IMR-90 (cell line): ENCODE measurements around the gene SLC18A3. TPM values are rescaled to one million over a fixed set of nuclear protein-coding genes. Genes with fewer than 3 reads are reported as not detected.
A peak's percentile ranks its signal among the peaks of the same experiment; 100 is the strongest.

ENCODE experiments used
- ATAC-seq: fragments of 200-7000 bp; cut with Tn5 transposase; 2 replicates; pipeline ENCODE4 v1.9.1; 2020; ENCODE audit warnings: low read depth, mild to moderate bottlenecking, moderate library complexity
- BruUV-seq: library from RNA; stranded (reverse); fragments of 400-500 nt; replicated peaks from 2 replicates; lab custom pipeline; 2021; lab: Mats Ljungman, UMichigan
- CTCF ChIA-PET: fragments of 300-600 bp; formaldehyde crosslinking; extraction: SDS; loops from one replicate; lab custom pipeline; 2021; ENCODE audit warnings: antibody characterized with exemption; lab: Yijun Ruan, JAX
- POLR2A ChIA-PET: fragments of 300-600 bp; sonication (Branson Sonifier 250); formaldehyde crosslinking; loops from one replicate; lab custom pipeline; 2022; ENCODE audit warnings: antibody characterized with exemption; ENCODE audit not compliant: unreplicated experiment; lab: Charles Lee
- DNase-seq: peaks from one replicate; pipeline ENCODE4 v3.0.0; 2013
- H2AFZ ChIP-seq: replicated peaks from 2 replicates; pipeline ENCODE3; 2013; ENCODE audit warnings: low read length, mild to moderate bottlenecking; ENCODE audit not compliant: poor library complexity
- H2AK5ac ChIP-seq: 2 replicates; pipeline ENCODE4 v1.6.1; 2013; ENCODE audit warnings: low read depth, low read length, inconsistent platforms
- H2AK9ac ChIP-seq: replicated peaks from 2 replicates; pipeline ENCODE3; 2013; ENCODE audit warnings: mild to moderate bottlenecking, low read depth, low read length, moderate library complexity; ENCODE audit not compliant: poor library complexity
- H2BK120ac ChIP-seq: 2 replicates; pipeline ENCODE4 v1.6.1; 2013; ENCODE audit warnings: low read depth, low read length, inconsistent platforms
- H2BK15ac ChIP-seq: 3 replicates; pipeline ENCODE4 v1.6.1; 2013; ENCODE audit warnings: low read depth, low read length, inconsistent platforms
- H2BK20ac ChIP-seq: 2 replicates; pipeline ENCODE4 v1.6.1; 2013; ENCODE audit warnings: low read depth, mild to moderate bottlenecking, inconsistent platforms, low read length, moderate library complexity
- H2BK5ac ChIP-seq: 2 replicates; pipeline ENCODE4 v1.6.1; 2013; ENCODE audit warnings: mild to moderate bottlenecking, low read depth, low read length, inconsistent platforms; ENCODE audit not compliant: poor library complexity, severe bottlenecking
- H3K14ac ChIP-seq: replicated peaks from 2 replicates; pipeline ENCODE4 v1.6.1; 2013; ENCODE audit warnings: low read depth, low read length, inconsistent platforms
- H3K18ac ChIP-seq: 2 replicates; pipeline ENCODE4 v1.6.1; 2013; ENCODE audit warnings: low read depth, low read length, control low read depth
- H3K23ac ChIP-seq: 2 replicates; pipeline ENCODE4 v1.6.1; 2013; ENCODE audit warnings: low read depth, low read length, inconsistent platforms
- H3K27ac ChIP-seq: 2 replicates; pipeline ENCODE4 v1.5.1; 2013; ENCODE audit warnings: mild to moderate bottlenecking, control low read depth, low read length; ENCODE audit not compliant: insufficient read depth
- H3K27me3 ChIP-seq: 2 replicates; pipeline ENCODE4 v1.6.1; 2013; ENCODE audit warnings: low read length; ENCODE audit not compliant: control insufficient read depth, insufficient read depth
- H3K36me3 ChIP-seq: 2 replicates; pipeline ENCODE4 v1.6.1; 2013; ENCODE audit warnings: low read length, mixed read lengths; ENCODE audit not compliant: control insufficient read depth, insufficient read depth
- H3K4ac ChIP-seq: 2 replicates; pipeline ENCODE4 v1.6.1; 2013; ENCODE audit warnings: low read depth, low read length, inconsistent platforms
- H3K4me1 ChIP-seq: 2 replicates; pipeline ENCODE4 v1.6.1; 2013; ENCODE audit warnings: low read length, mixed read lengths; ENCODE audit not compliant: control insufficient read depth, insufficient read depth
- H3K4me2 ChIP-seq: 2 replicates; pipeline ENCODE4 v1.6.1; 2013; ENCODE audit warnings: low read depth, mild to moderate bottlenecking, control low read depth, low read length, moderate library complexity
- H3K4me3 ChIP-seq: 2 replicates; pipeline ENCODE4 v1.5.1; 2013; ENCODE audit warnings: low read depth, mild to moderate bottlenecking, control low read depth, low read length, moderate library complexity; ENCODE audit not compliant: insufficient read depth
- H3K56ac ChIP-seq: 2 replicates; pipeline ENCODE4 v1.6.1; 2013; ENCODE audit warnings: low read length, inconsistent platforms; ENCODE audit not compliant: insufficient read depth; ENCODE audit errors: extremely low read depth
- H3K79me1 ChIP-seq, 2 experiments: 2 replicates each; pipeline ENCODE4 v1.6.1; 2013; ENCODE audit warnings: low read length in 2 of 2, inconsistent platforms in 1 of 2, low read depth in 1 of 2
- H3K9ac ChIP-seq: 2 replicates; pipeline ENCODE4 v1.6.1; 2013; ENCODE audit warnings: low read depth, low read length, control low read depth
- H3K9me1 ChIP-seq: 2 replicates; pipeline ENCODE4 v1.6.1; 2013; ENCODE audit warnings: low read length, inconsistent platforms; ENCODE audit not compliant: insufficient read depth
- H3K9me3 ChIP-seq: 2 replicates; pipeline ENCODE4 v1.6.1; 2013; ENCODE audit warnings: low read length; ENCODE audit not compliant: control insufficient read depth, insufficient read depth
- H4K20me1 ChIP-seq: 2 replicates; pipeline ENCODE4 v1.6.1; 2013; ENCODE audit warnings: low read length, inconsistent platforms; ENCODE audit not compliant: insufficient read depth
- H4K5ac ChIP-seq: 2 replicates; pipeline ENCODE4 v1.6.1; 2013; ENCODE audit warnings: mild to moderate bottlenecking, low read depth, low read length, control low read depth
- H4K8ac ChIP-seq, 2 experiments: 2 replicates each; pipeline ENCODE4 v1.6.1; 2013; ENCODE audit warnings: low read depth in 2 of 2, low read length in 2 of 2, control low read depth in 1 of 2, inconsistent platforms in 1 of 2
- H4K91ac ChIP-seq: 2 replicates; pipeline ENCODE4 v1.6.1; 2013; ENCODE audit warnings: low read depth, low read length, inconsistent platforms; ENCODE audit not compliant: insufficient read depth
- BHLHE40 ChIP-seq: fragments of 150-350 bp; IDR thresholded peaks from 2 replicates; pipeline ENCODE4 v1.6.1; 2016; ENCODE audit warnings: mild to moderate bottlenecking, low read depth, low read length
- CEBPB ChIP-seq: IDR thresholded peaks from 2 replicates; pipeline ENCODE4 v1.6.1; 2012; ENCODE audit warnings: low read depth, low read length, improper control_type of control experiment
- CHD1 ChIP-seq: IDR thresholded peaks from 2 replicates; pipeline ENCODE4 v1.6.1; 2012; ENCODE audit warnings: low read depth, low read length, improper control_type of control experiment
- FOS ChIP-seq: fragments of 150-350 bp; IDR thresholded peaks from 2 replicates; pipeline ENCODE4 v1.6.1; 2016; ENCODE audit warnings: low read depth, low read length
- MAFK ChIP-seq: IDR thresholded peaks from 2 replicates; pipeline ENCODE4 v1.6.1; 2012; ENCODE audit warnings: low read depth, low read length, improper control_type of control experiment
- MAZ ChIP-seq: IDR thresholded peaks from 2 replicates; pipeline ENCODE4 v1.6.1; 2012; ENCODE audit warnings: low read depth, mild to moderate bottlenecking, low read length, improper control_type of control experiment, moderate library complexity, borderline replicate concordance
- MXI1 ChIP-seq: IDR thresholded peaks from 2 replicates; pipeline ENCODE4 v1.6.1; 2012; ENCODE audit warnings: low read depth, mild to moderate bottlenecking, low read length, moderate library complexity, borderline replicate concordance
- NFE2L2 ChIP-seq: fragments of 150-350 bp; IDR thresholded peaks from 2 replicates; pipeline ENCODE4 v1.6.1; 2016; ENCODE audit warnings: low read depth, mild to moderate bottlenecking, low read length
- POLR2A ChIP-seq: IDR thresholded peaks from 2 replicates; pipeline ENCODE4 v1.6.1; 2012; ENCODE audit warnings: mild to moderate bottlenecking, low read depth, low read length
- RAD21 ChIP-seq: IDR thresholded peaks from 2 replicates; pipeline ENCODE4 v1.6.1; 2012; ENCODE audit warnings: low read length, improper control_type of control experiment
- RCOR1 ChIP-seq: IDR thresholded peaks from 2 replicates; pipeline ENCODE4 v1.6.1; 2012; ENCODE audit warnings: mild to moderate bottlenecking, low read length, improper control_type of control experiment; ENCODE audit not compliant: insufficient replicate concordance
- RFX5 ChIP-seq: IDR thresholded peaks from 2 replicates; pipeline ENCODE4 v1.8.0; 2012; ENCODE audit warnings: low read depth, mild to moderate bottlenecking, low read length, moderate library complexity
- SMC3 ChIP-seq: fragments of 150-350 bp; IDR thresholded peaks from 2 replicates; pipeline ENCODE4 v1.6.1; 2016; ENCODE audit warnings: low read depth, mild to moderate bottlenecking, antibody characterized with exemption, low read length, moderate library complexity
- WGBS, 2 experiments: methylation state at CpG; one replicate each; pipeline versions ENCODE4 v1.1.5 to v1.1.7; 2013; ENCODE audit warnings: missing lambda C conversion rate in 2 of 2; ENCODE audit not compliant: insufficient read length in 1 of 2; ENCODE audit errors: extremely low coverage in 2 of 2; 5-methylcytosine and 5-hydroxymethylcytosine counted together
- dilution Hi-C: fragments of 300-500 bp; cut with HindIII; formaldehyde crosslinking; loops from one replicate; pipeline ENCODE4 v1.14.3; 2018; ENCODE audit warnings: low sequenced_read_pairs; ENCODE audit not compliant: unreplicated experiment
- in situ Hi-C: fragments of 300-500 bp; cut with MboI; formaldehyde crosslinking; loops from 3 replicates; pipeline ENCODE4 v1.14.3; 2019; ENCODE audit warnings: low sequenced_read_pairs, inconsistent platforms, mixed read lengths
- intact Hi-C: fragments of 100-400 bp; cut with micrococcal nuclease; formaldehyde crosslinking; loops from 2 replicates; pipeline ENCODE4 v1.10.0; 2022
- polyA plus RNA-seq, 3 experiments: library from polyadenylated mRNA; depleted of rRNA; stranded (reverse); fragments of >200 nt; gene quantifications; 2 replicates each; pipeline ENCODE4 v1.2.3, GENCODE V29; 2012; ENCODE audit warnings: low replicate concordance in 1 of 3
- total RNA-seq: library from RNA; depleted of rRNA; stranded (reverse); fragments of >200 nt; gene quantifications from 2 replicates; pipeline ENCODE4 v1.2.3, GENCODE V29; 2012
- TF ChIP-seq, protein P1 (sequence below): fragments of 150-350 bp; IDR thresholded peaks from 2 replicates; pipeline ENCODE4 v1.6.1; 2017; ENCODE audit warnings: mild to moderate bottlenecking, antibody characterized with exemption, low read length, low read depth
- TF ChIP-seq, protein P2 (sequence below): conservative IDR thresholded peaks from 2 replicates; pipeline ENCODE4 v1.5.1; 2012; ENCODE audit warnings: mild to moderate bottlenecking, low read depth, low read length, improper control_type of control experiment
- TF ChIP-seq, protein P3 (sequence below): fragments of 150-350 bp; IDR thresholded peaks from 2 replicates; pipeline ENCODE4 v1.6.1; 2016; ENCODE audit warnings: low read depth, mild to moderate bottlenecking, low read length, moderate library complexity, borderline replicate concordance

SLC18A3 gene
- total and polyA plus RNA-seq, 2 of the 4 experiments (the other 2 are of a cell fraction) = not detected

DNA sequence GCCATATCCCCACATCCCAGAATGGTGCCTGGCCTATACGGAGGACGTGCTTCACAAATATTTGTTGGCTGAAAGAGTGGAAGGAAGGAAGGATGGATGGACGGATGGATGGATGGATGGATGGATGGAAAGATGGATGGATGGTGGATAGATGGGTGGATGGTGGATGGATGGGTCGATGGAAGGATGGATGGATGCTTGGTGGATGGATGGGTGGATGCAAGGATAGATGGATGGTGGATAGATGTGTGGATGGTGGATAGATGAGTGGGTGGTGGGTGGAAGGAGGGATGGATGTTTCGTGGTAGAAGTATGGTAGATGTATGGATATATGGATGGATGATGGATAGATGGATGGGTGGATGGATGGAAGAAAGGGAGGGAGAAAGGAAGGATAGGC, 14.5 kb downstream of the SLC18A3 start:
- Histone ChIP-seq H3K36me3 (no peaks in the 10 kb centered on the region), H3K9ac (no peak overlapping the region), H2BK20ac (no peak overlapping the region), H4K5ac (no peak overlapping the region), H3K23ac (no peak overlapping the region), H4K20me1 (no peaks in the 10 kb centered on the region), H3K4me3 (no peak overlapping the region), H3K9me3 (no peaks in the 10 kb centered on the region), H3K27ac (no peak overlapping the region), H3K4ac (no peak overlapping the region), H3K79me1 (no peaks in the 10 kb centered on the region), H3K9me1 (0 out of 2 replicates have a peak, but pooled peaks cover 2% of the 10 kb centered on the region), H2BK15ac (no peak overlapping the region), H3K4me2 (no peak overlapping the region), H2AFZ (no peak overlapping the region), H3K27me3 (peaks cover 23% of the 10 kb centered on the region), H2BK5ac (peak overlapping the region; percentile 37), H3K14ac (no peak overlapping the region), H4K91ac (no peak overlapping the region), H4K8ac (no peak overlapping the region), H2AK5ac (no peak overlapping the region), H3K4me1 (no peaks in the 10 kb centered on the region), H3K18ac (no peak overlapping the region), H2BK120ac (no peak overlapping the region), H2AK9ac (no peak overlapping the region), H3K56ac (no peak overlapping the region)
- in situ Hi-C loops = no loop called here
- no peak for ATAC-seq
- 51 to 94% methylated on average over 3 to 5 of the region's 5 CpGs for WGBS, 2 experiments
- CTCF ChIA-PET = no interaction called here
- intact Hi-C loops = no loop called here
- dilution Hi-C loops = no loop called here
- DNase-seq = no peak
- no TSS peak for BruUV-seq
- TF ChIP-seq RAD21 = no peak
- no peak for TF ChIP-seq MAZ
- TF ChIP-seq NFE2L2 = no peak
- no peak for TF ChIP-seq CHD1
- TF ChIP-seq, protein P1, sequence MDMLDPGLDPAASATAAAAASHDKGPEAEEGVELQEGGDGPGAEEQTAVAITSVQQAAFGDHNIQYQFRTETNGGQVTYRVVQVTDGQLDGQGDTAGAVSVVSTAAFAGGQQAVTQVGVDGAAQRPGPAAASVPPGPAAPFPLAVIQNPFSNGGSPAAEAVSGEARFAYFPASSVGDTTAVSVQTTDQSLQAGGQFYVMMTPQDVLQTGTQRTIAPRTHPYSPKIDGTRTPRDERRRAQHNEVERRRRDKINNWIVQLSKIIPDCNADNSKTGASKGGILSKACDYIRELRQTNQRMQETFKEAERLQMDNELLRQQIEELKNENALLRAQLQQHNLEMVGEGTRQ = no peak
- TF ChIP-seq, protein P2, sequence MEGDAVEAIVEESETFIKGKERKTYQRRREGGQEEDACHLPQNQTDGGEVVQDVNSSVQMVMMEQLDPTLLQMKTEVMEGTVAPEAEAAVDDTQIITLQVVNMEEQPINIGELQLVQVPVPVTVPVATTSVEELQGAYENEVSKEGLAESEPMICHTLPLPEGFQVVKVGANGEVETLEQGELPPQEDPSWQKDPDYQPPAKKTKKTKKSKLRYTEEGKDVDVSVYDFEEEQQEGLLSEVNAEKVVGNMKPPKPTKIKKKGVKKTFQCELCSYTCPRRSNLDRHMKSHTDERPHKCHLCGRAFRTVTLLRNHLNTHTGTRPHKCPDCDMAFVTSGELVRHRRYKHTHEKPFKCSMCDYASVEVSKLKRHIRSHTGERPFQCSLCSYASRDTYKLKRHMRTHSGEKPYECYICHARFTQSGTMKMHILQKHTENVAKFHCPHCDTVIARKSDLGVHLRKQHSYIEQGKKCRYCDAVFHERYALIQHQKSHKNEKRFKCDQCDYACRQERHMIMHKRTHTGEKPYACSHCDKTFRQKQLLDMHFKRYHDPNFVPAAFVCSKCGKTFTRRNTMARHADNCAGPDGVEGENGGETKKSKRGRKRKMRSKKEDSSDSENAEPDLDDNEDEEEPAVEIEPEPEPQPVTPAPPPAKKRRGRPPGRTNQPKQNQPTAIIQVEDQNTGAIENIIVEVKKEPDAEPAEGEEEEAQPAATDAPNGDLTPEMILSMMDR = no peak
- TF ChIP-seq FOS = no peak
- TF ChIP-seq MXI1 = no peak
- no peak for TF ChIP-seq RCOR1
- no peak for TF ChIP-seq SMC3
- TF ChIP-seq RFX5 = no peak
- no peak for TF ChIP-seq POLR2A
- TF ChIP-seq, protein P3, sequence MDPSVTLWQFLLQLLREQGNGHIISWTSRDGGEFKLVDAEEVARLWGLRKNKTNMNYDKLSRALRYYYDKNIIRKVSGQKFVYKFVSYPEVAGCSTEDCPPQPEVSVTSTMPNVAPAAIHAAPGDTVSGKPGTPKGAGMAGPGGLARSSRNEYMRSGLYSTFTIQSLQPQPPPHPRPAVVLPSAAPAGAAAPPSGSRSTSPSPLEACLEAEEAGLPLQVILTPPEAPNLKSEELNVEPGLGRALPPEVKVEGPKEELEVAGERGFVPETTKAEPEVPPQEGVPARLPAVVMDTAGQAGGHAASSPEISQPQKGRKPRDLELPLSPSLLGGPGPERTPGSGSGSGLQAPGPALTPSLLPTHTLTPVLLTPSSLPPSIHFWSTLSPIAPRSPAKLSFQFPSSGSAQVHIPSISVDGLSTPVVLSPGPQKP = no peak
- TF ChIP-seq MAFK = no peak
- TF ChIP-seq CEBPB = no peak
- TF ChIP-seq BHLHE40 = no peak
- POLR2A ChIA-PET = no interaction called here
